ENCODE measurements around the gene DOK6. TPM values are rescaled to one million over a fixed set of nuclear protein-coding genes. Genes with fewer than 3 reads are reported as not detected.

DOK6 gene
- total RNA-seq, 1 experiment from 2014 or later: 4.1 TPM

GRCh38 chr18:69432847-69433246, 32.2 kb downstream of the DOK6 start:
- Mint-ChIP-seq H3K27ac (no peak overlapping the region), H3K36me3 (no peaks in the 10 kb centered on the region), H3K4me1 (no peaks in the 10 kb centered on the region), H3K9me3 (peaks cover 4% of the 10 kb centered on the region), H3K4me3 (no peak overlapping the region), H3K27me3 (ENCODE audit: low read depth) (no peaks in the 10 kb centered on the region)
- POLR2A ChIA-PET: no interaction called here
- CTCF ChIA-PET: no interaction called here
- no peak for TF ChIP-seq FOXP1 (CRISPR knock-in tag; IDR thresholded peaks at IDR 0.05; ENCODE audit: borderline replicate concordance)
- no peak for TF ChIP-seq ARID4B (CRISPR knock-in tag; IDR thresholded peaks at IDR 0.05; ENCODE audit: borderline replicate concordance)
- TF ChIP-seq AR (CRISPR knock-in tag; IDR thresholded peaks at IDR 0.05): no peak
- no peak for TF ChIP-seq NR2C2 (CRISPR knock-in tag; IDR thresholded peaks at IDR 0.05)
- TF ChIP-seq NFE2L1 (CRISPR knock-in tag; IDR thresholded peaks at IDR 0.05): no peak
- TF ChIP-seq E2F5 (CRISPR knock-in tag; IDR thresholded peaks at IDR 0.05): no peak
- TF ChIP-seq CBFB (CRISPR knock-in tag; IDR thresholded peaks at IDR 0.05; ENCODE audit: low read depth): no peak
- TF ChIP-seq SMAD4 (CRISPR knock-in tag; IDR thresholded peaks at IDR 0.05): no peak
- no peak for TF ChIP-seq NFATC4 (CRISPR knock-in tag; IDR thresholded peaks at IDR 0.05)
- TF ChIP-seq CREM (CRISPR knock-in tag; IDR thresholded peaks at IDR 0.05): no peak
- no peak for TF ChIP-seq FOXJ3 (CRISPR knock-in tag; IDR thresholded peaks at IDR 0.05; ENCODE audit: borderline replicate concordance)
- DNase-seq (ENCODE audit: low spot score) (no peak), ATAC-seq (no peak)

GRCh38 chr18:69435000-69435399, 34.3 kb downstream of the DOK6 start:
- ATAC-seq (no peak), DNase-seq (ENCODE audit: low spot score) (no peak)
- H3K9me3 Mint-ChIP-seq: peaks cover 26% of the 10 kb centered on the region
- peaks cover 17% of the 10 kb centered on the region for H3K36me3 Mint-ChIP-seq
- H3K27me3 Mint-ChIP-seq (ENCODE audit: low read depth): no peaks in the 10 kb centered on the region
- POLR2A ChIA-PET: no interaction called here
- no peak overlapping the region for H3K27ac Mint-ChIP-seq
- no peak overlapping the region for H3K4me3 Mint-ChIP-seq
- H3K4me1 Mint-ChIP-seq: no peaks in the 10 kb centered on the region
- CTCF ChIA-PET: no interaction called here
- no peak for TF ChIP-seq NFYB (CRISPR knock-in tag; conservative IDR thresholded peaks at IDR 0.05; ENCODE audit: low read depth)
- no peak for TF ChIP-seq SMAD3 (CRISPR knock-in tag; IDR thresholded peaks at IDR 0.05; ENCODE audit: borderline replicate concordance)
- no peak for TF ChIP-seq ZNF671 (CRISPR knock-in tag; IDR thresholded peaks at IDR 0.05)
- TF ChIP-seq AR (CRISPR knock-in tag; IDR thresholded peaks at IDR 0.05): no peak
- TF ChIP-seq ZNF532 (CRISPR knock-in tag; IDR thresholded peaks at IDR 0.05; ENCODE audit: borderline replicate concordance): no peak
- TF ChIP-seq NFE2L1 (CRISPR knock-in tag; IDR thresholded peaks at IDR 0.05): no peak
- TF ChIP-seq PRRX2 (CRISPR knock-in tag; IDR thresholded peaks at IDR 0.05): no peak
- no peak for TF ChIP-seq ELF4 (CRISPR knock-in tag; IDR thresholded peaks at IDR 0.05; ENCODE audit: low read depth)
- no peak for TF ChIP-seq PREB (CRISPR knock-in tag; IDR thresholded peaks at IDR 0.05; ENCODE audit: borderline replicate concordance)

Measured in WTC11 (cell line).